Progenitor cell of endocrine pancreas (in vitro differentiated cells): ENCODE results near the gene NKAIN2. TPM values are rescaled to one million over a fixed set of nuclear protein-coding genes. Genes with fewer than 3 reads are reported as not detected.

ENCODE experiments used
- DNase-seq: peaks from one replicate; pipeline ENCODE4 v3.0.0; 2021; ENCODE audit warnings: low spot score; ENCODE audit not compliant: unreplicated experiment
- H3K27ac Mint-ChIP-seq: 2 replicates; pipeline ENCODE4 v1.8.0; 2021; ENCODE audit warnings: mild to moderate bottlenecking, moderate library complexity, mixed read lengths
- H3K27me3 Mint-ChIP-seq: 2 replicates; pipeline ENCODE4 v1.8.0; 2021; ENCODE audit warnings: mixed read lengths
- H3K36me3 Mint-ChIP-seq: 2 replicates; pipeline ENCODE4 v1.8.0; 2022; ENCODE audit warnings: mixed read lengths; ENCODE audit not compliant: insufficient read depth
- H3K4me1 Mint-ChIP-seq: 2 replicates; pipeline ENCODE4 v1.8.0; 2021; ENCODE audit warnings: low read depth, mixed read lengths
- H3K4me3 Mint-ChIP-seq: 2 replicates; pipeline ENCODE4 v1.8.0; 2021; ENCODE audit warnings: low read depth, mild to moderate bottlenecking, moderate library complexity, mixed read lengths
- H3K9me3 Mint-ChIP-seq: 2 replicates; pipeline ENCODE4 v1.8.0; 2021; ENCODE audit warnings: low read depth, mixed read lengths
- CTCF ChIP-seq: fragments of 200-600 bp; sonication (generic); IDR thresholded peaks from one replicate; pipeline ENCODE4 v1.5.0; 2021; ENCODE audit warnings: antibody characterized with exemption, mild to moderate bottlenecking; ENCODE audit not compliant: unreplicated experiment
- total RNA-seq: library from RNA; stranded (reverse); gene quantifications from 2 replicates; pipeline ENCODE4 v1.2.1, GENCODE V29; 2021

Gene NKAIN2
- total RNA-seq, 1 donor from 2014 or later, result 2.5 TPM

GRCh38 chr6:123895806-123896205 lies 92.1 kb downstream of the NKAIN2 start:
- no peak overlapping the region for H3K4me3 Mint-ChIP-seq

GRCh38 chr6:123896869-123897268 lies 93.2 kb downstream of the NKAIN2 start:
- H3K4me3 Mint-ChIP-seq, result no peak overlapping the region
- no peaks in the 10 kb centered on the region for H3K9me3 Mint-ChIP-seq
- H3K4me1 Mint-ChIP-seq, result no peaks in the 10 kb centered on the region
- no peak for DNase-seq
- no peaks in the 10 kb centered on the region for H3K36me3 Mint-ChIP-seq
- TF ChIP-seq CTCF, result no peak
- no peak overlapping the region for H3K27ac Mint-ChIP-seq
- no peaks in the 10 kb centered on the region for H3K27me3 Mint-ChIP-seq

More at GRCh38 chr6:123895806-123896205, 92.1 kb downstream of the NKAIN2 start:
- Mint-ChIP-seq H3K36me3 (no peaks in the 10 kb centered on the region), H3K4me1 (no peaks in the 10 kb centered on the region), H3K9me3 (no peaks in the 10 kb centered on the region), H3K27me3 (no peaks in the 10 kb centered on the region), H3K27ac (no peak overlapping the region)
- TF ChIP-seq CTCF, result no peak
- DNase-seq, result no peak

- no peak for TF ChIP-seq CTCF
- DNase-seq, result no peak
- Mint-ChIP-seq H3K36me3 (no peaks in the 10 kb centered on the region), H3K4me1 (no peaks in the 10 kb centered on the region), H3K9me3 (no peaks in the 10 kb centered on the region), H3K27ac (no peak overlapping the region), H3K4me3 (no peak overlapping the region), H3K27me3 (no peaks in the 10 kb centered on the region)
Measured at GRCh38 chr6:123897965-123898364, 94.3 kb downstream of the NKAIN2 start.

DNA sequence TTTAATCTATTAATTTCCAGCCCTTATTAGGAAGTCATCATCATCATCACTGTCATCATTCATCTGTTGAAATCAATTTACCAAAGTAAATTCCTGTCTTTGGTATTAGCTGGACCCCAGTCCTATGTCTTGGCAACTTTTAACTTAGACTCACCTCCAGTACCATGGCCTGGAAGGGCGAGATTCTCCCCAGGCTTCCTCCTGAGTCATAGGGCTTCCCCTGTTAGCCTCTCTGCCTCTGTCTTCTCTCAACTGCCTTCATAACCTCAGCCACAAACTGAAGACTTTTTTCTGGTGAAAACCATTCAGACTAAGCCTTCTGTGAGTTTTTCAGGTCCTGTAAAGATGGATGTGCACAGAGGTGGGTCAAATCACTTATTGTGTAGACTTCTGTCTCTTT lies 95.0 kb downstream of the NKAIN2 start:
- Mint-ChIP-seq H3K9me3 (no peaks in the 10 kb centered on the region), H3K36me3 (no peaks in the 10 kb centered on the region), H3K4me1 (no peaks in the 10 kb centered on the region), H3K27me3 (no peaks in the 10 kb centered on the region), H3K27ac (no peak overlapping the region), H3K4me3 (no peak overlapping the region)
- DNase-seq, result no peak
- TF ChIP-seq CTCF, result no peak

DNA sequence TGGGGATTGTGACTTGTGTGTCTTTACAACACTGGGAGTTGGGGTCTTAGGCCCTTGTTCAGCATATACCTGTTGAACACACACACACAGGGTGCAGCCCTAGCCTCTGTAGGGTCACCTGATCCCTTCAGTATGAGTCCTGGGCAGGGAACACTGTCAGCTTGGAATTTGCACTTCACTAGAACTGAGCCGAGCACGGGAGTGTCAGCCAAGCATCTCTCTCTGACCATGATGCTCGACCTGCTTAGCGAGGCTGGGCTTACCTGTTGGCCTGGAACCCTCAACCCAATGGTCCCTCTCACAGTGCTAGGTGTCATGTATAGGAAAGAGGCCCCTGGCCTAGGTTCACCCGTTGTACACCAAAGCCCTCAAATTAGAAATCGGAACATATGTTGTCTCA lies 96.1 kb downstream of the NKAIN2 start:
- Mint-ChIP-seq H3K27me3 (no peaks in the 10 kb centered on the region), H3K4me3 (no peak overlapping the region), H3K27ac (no peak overlapping the region), H3K36me3 (no peaks in the 10 kb centered on the region), H3K4me1 (no peaks in the 10 kb centered on the region), H3K9me3 (no peaks in the 10 kb centered on the region)
- TF ChIP-seq CTCF, result no peak
- no peak for DNase-seq
